Effector memory CD4-positive, alpha-beta T cell (primary cell): ENCODE measurements around the gene RAB33A.

ENCODE experiments used
- DNase-seq, 3 donors: peaks; one replicate each; pipeline ENCODE4 v3.0.0-alpha.2; 2020
- H3K27ac ChIP-seq: 2 replicates; pipeline ENCODE4 v1.7.0; 2013; ENCODE audit warnings: mild to moderate bottlenecking, low read length, moderate library complexity; ENCODE audit not compliant: insufficient read depth, poor library complexity, severe bottlenecking
- H3K27me3 ChIP-seq: replicated peaks from 2 replicates; pipeline ENCODE4 v1.7.0; 2013; ENCODE audit warnings: mild to moderate bottlenecking, low read length; ENCODE audit not compliant: insufficient read depth, control insufficient read depth, poor library complexity, severe bottlenecking
- H3K36me3 ChIP-seq: 2 replicates; pipeline ENCODE4 v1.7.0; 2013; ENCODE audit warnings: mild to moderate bottlenecking, low read length, moderate library complexity; ENCODE audit not compliant: control insufficient read depth, insufficient read depth
- H3K4me1 ChIP-seq: 2 replicates; pipeline ENCODE4 v1.7.0; 2013; ENCODE audit warnings: low read length, mild to moderate bottlenecking; ENCODE audit not compliant: control insufficient read depth, insufficient read depth, poor library complexity, severe bottlenecking
- H3K4me3 ChIP-seq: 2 replicates; pipeline ENCODE4 v1.7.0; 2013; ENCODE audit warnings: low read length, low read depth, mild to moderate bottlenecking; ENCODE audit not compliant: insufficient read depth, poor library complexity, severe bottlenecking
- H3K9me3 ChIP-seq: 2 replicates; pipeline ENCODE4 v1.7.0; 2013; ENCODE audit warnings: mild to moderate bottlenecking, low read length, moderate library complexity; ENCODE audit not compliant: control insufficient read depth

Gene RAB33A

GRCh38 chrX:130147631-130148030 lies 24.1 kb upstream of the RAB33A start:
- Histone ChIP-seq H3K4me1 (no peaks in the 10 kb centered on the region), H3K36me3 (peaks cover 14% of the 10 kb centered on the region), H3K9me3 (no peaks in the 10 kb centered on the region), H3K27me3 (no peaks in the 10 kb centered on the region), H3K27ac (no peak overlapping the region), H3K4me3 (no peak overlapping the region)
- no peak for DNase-seq

- Histone ChIP-seq H3K36me3 (no peaks in the 10 kb centered on the region), H3K4me1 (no peaks in the 10 kb centered on the region), H3K27me3 (no peaks in the 10 kb centered on the region), H3K9me3 (no peaks in the 10 kb centered on the region), H3K4me3 (no peak overlapping the region), H3K27ac (no peak overlapping the region)
- DNase-seq = no peak
Observed at GRCh38 chrX:130155564-130155963, 16.2 kb upstream of the RAB33A start.

GRCh38 chrX:130158311-130158710 lies 13.5 kb upstream of the RAB33A start:
- H3K9me3 ChIP-seq = no peaks in the 10 kb centered on the region
- H3K27me3 ChIP-seq = no peaks in the 10 kb centered on the region
- no peak overlapping the region for H3K4me3 ChIP-seq
- no peak overlapping the region for H3K27ac ChIP-seq
- no peaks in the 10 kb centered on the region for H3K36me3 ChIP-seq
- no peak for DNase-seq
- H3K4me1 ChIP-seq = no peaks in the 10 kb centered on the region

- no peak for DNase-seq
- no peak overlapping the region for H3K4me3 ChIP-seq
- H3K36me3 ChIP-seq = no peaks in the 10 kb centered on the region
- no peaks in the 10 kb centered on the region for H3K9me3 ChIP-seq
- no peaks in the 10 kb centered on the region for H3K27me3 ChIP-seq
- H3K27ac ChIP-seq = no peak overlapping the region
- no peaks in the 10 kb centered on the region for H3K4me1 ChIP-seq
Observed at GRCh38 chrX:130159776-130160175, 12.0 kb upstream of the RAB33A start.

- Histone ChIP-seq H3K4me3 (no peak overlapping the region), H3K36me3 (no peaks in the 10 kb centered on the region), H3K4me1 (no peaks in the 10 kb centered on the region), H3K9me3 (no peaks in the 10 kb centered on the region), H3K27ac (no peak overlapping the region), H3K27me3 (no peaks in the 10 kb centered on the region)
- DNase-seq = no peak
Observed at GRCh38 chrX:130162094-130162735, 9.5 kb upstream of the RAB33A start.

- no peak for DNase-seq
- Histone ChIP-seq H3K36me3 (no peaks in the 10 kb centered on the region), H3K9me3 (no peaks in the 10 kb centered on the region), H3K27ac (no peak overlapping the region), H3K27me3 (no peaks in the 10 kb centered on the region), H3K4me3 (no peak overlapping the region), H3K4me1 (no peaks in the 10 kb centered on the region)
Observed at GRCh38 chrX:130163398-130163797, 8.4 kb upstream of the RAB33A start.

- H3K4me1 ChIP-seq = no peaks in the 10 kb centered on the region
- DNase-seq = no peak
- H3K27ac ChIP-seq = peak overlapping the region; percentile 68
- no peaks in the 10 kb centered on the region for H3K9me3 ChIP-seq
- no peaks in the 10 kb centered on the region for H3K27me3 ChIP-seq
- H3K4me3 ChIP-seq = peak overlapping the region; percentile 75
- no peaks in the 10 kb centered on the region for H3K36me3 ChIP-seq
Observed at GRCh38 chrX:130165181-130165702, 6.5 kb upstream of the RAB33A start.

- Histone ChIP-seq H3K27me3 (no peaks in the 10 kb centered on the region), H3K4me3 (peak within 1 kb of the TSS; percentile 75)
- peak; percentile 79 to 83 (median 83) for DNase-seq
Observed at GRCh38 chrX:130165703-130166502, 5.9 kb upstream of the RAB33A start, which contains the start of gene AIFM1. Gene AIFM1 (minus strand): TSS chrX:130165841. CDS start chrX:130165656, 185 bp downstream.

GRCh38 chrX:130166503-130166777 lies 5.3 kb upstream of the RAB33A start:
- no peaks in the 10 kb centered on the region for H3K9me3 ChIP-seq
- DNase-seq = no peak
- no peaks in the 10 kb centered on the region for H3K4me1 ChIP-seq
- peak overlapping the region; percentile 68 for H3K27ac ChIP-seq
- H3K27me3 ChIP-seq = no peaks in the 10 kb centered on the region
- H3K36me3 ChIP-seq = no peaks in the 10 kb centered on the region
- H3K4me3 ChIP-seq = peak overlapping the region; percentile 75

More at GRCh38 chrX:130165703-130166502, 5.9 kb upstream of the RAB33A start, which contains the start of gene AIFM1:
- Histone ChIP-seq H3K36me3 (no peaks in the 10 kb centered on the region), H3K4me1 (no peaks in the 10 kb centered on the region), H3K9me3 (no peaks in the 10 kb centered on the region), H3K27ac (peak within 1 kb of the TSS; percentile 68)

GRCh38 chrX:130167040-130167439 lies 4.7 kb upstream of the RAB33A start:
- no peaks in the 10 kb centered on the region for H3K9me3 ChIP-seq
- H3K4me3 ChIP-seq = no peak overlapping the region
- no peak for DNase-seq
- no peak overlapping the region for H3K27ac ChIP-seq
- H3K4me1 ChIP-seq = no peaks in the 10 kb centered on the region
- H3K36me3 ChIP-seq = no peaks in the 10 kb centered on the region
- H3K27me3 ChIP-seq = no peaks in the 10 kb centered on the region
